Fibroblast of peridontal ligament (primary cell): ENCODE results near the gene UNC119B.
"Not testable (repeated sequence)": the region's sequence is repeated elsewhere in the genome, so short reads cannot be mapped to it uniquely, and the experiment has no call there.

Source experiments
- DNase-seq: peaks from one replicate; pipeline ENCODE4 v3.0.0-alpha.2; 2010; ENCODE audit errors: extremely low read depth

Gene UNC119B

GRCh38 chr12:120710031-120710804 lies at the start of gene UNC119B:
Gene UNC119B (plus strand): TSS chr12:120710458. CDS start chr12:120710475, 17 bp downstream.
- no peak for DNase-seq

GRCh38 chr12:120661432-120661831 lies 48.8 kb upstream of the UNC119B start:
- no peak for DNase-seq

GRCh38 chr12:120662879-120663278 lies 47.4 kb upstream of the UNC119B start:
- DNase-seq, result no peak

- DNase-seq, result no peak
These were observed 46.5 kb upstream of the UNC119B start for GRCh38 chr12:120663741-120664140.

GRCh38 chr12:120666571-120667390 lies 43.5 kb upstream of the UNC119B start:
- no peak for DNase-seq

GRCh38 chr12:120668091-120668867 lies 42.0 kb upstream of the UNC119B start:
- no peak for DNase-seq

- DNase-seq, result peak; percentile 54
These were observed 41.1 kb upstream of the UNC119B start for GRCh38 chr12:120668868-120669840.

- DNase-seq, result not testable (repeated sequence)
These were observed 40.0 kb upstream of the UNC119B start for GRCh38 chr12:120670237-120670636.

- no peak for DNase-seq
These were observed 39.6 kb upstream of the UNC119B start for GRCh38 chr12:120670667-120671066.

- no peak for DNase-seq
These were observed 36.1 kb upstream of the UNC119B start for GRCh38 chr12:120674097-120674636.

- DNase-seq, result no peak
These were observed 32.3 kb upstream of the UNC119B start for GRCh38 chr12:120677765-120678473.

GRCh38 chr12:120678572-120678971 lies 31.7 kb upstream of the UNC119B start:
- no peak for DNase-seq

GRCh38 chr12:120680165-120680738 lies 30.0 kb upstream of the UNC119B start:
- no peak for DNase-seq

- peak; percentile 40 for DNase-seq
These were observed 25.7 kb upstream of the UNC119B start for GRCh38 chr12:120684523-120684932.

GRCh38 chr12:120685522-120685921 lies 24.7 kb upstream of the UNC119B start:
- DNase-seq, result no peak

GRCh38 chr12:120686151-120686689 lies 24.0 kb upstream of the UNC119B start:
- DNase-seq, result peak; percentile 95

GRCh38 chr12:120686690-120687577 lies 23.3 kb upstream of the UNC119B start, which contains the start of gene MLEC:
Gene MLEC (plus strand): TSS chr12:120687149. CDS start chr12:120687297, 148 bp downstream.
- peak; percentile 96 for DNase-seq
